Heart left ventricle (tissue), 16 donors: Measurements from ENCODE around the gene NRGN. TPM values are rescaled to one million over a fixed set of nuclear protein-coding genes. Genes with fewer than 3 reads are reported as not detected.

Experiments used
- ATAC-seq, 4 donors: fragments of 200-7000 bp; cut with Tn5 transposase; one replicate each; pipeline ENCODE4 v1.9.1; 2020 to 2022; ENCODE audit warnings: moderate library complexity in 4 of 4, mild to moderate bottlenecking in 3 of 4, moderate number of reproducible peaks in 1 of 4
- DNase-seq, 5 donors: peaks; one replicate each; pipeline ENCODE4 v3.0.0-alpha.2; 2020
- H3K27ac ChIP-seq, 12 donors: fragments of 200-600 bp; sonication (generic) in 4 of 12; one replicate each; pipeline versions ENCODE4 v1.5.0 to v1.8.0; 2016 to 2022; ENCODE audit warnings: mild to moderate bottlenecking in 2 of 12
- H3K27me3 ChIP-seq, 9 donors: fragments of 200-600 bp; sonication (generic) in 2 of 9; one replicate each; pipeline versions ENCODE4 v1.5.1 to v1.8.0; 2016 to 2022; ENCODE audit warnings: mild to moderate bottlenecking in 3 of 9
- H3K36me3 ChIP-seq, 9 donors: fragments of 200-600 bp; sonication (generic) in 2 of 9; one replicate each; pipeline versions ENCODE4 v1.5.0 to v1.8.0; 2018 to 2022; ENCODE audit warnings: mild to moderate bottlenecking in 2 of 9
- H3K4me1 ChIP-seq, 12 donors: fragments of 200-600 bp; sonication (generic) in 4 of 12; one replicate each; pipeline versions ENCODE4 v1.5.0 to v1.8.0; 2016 to 2022; ENCODE audit warnings: mild to moderate bottlenecking in 3 of 12
- H3K4me3 ChIP-seq, 12 donors: fragments of 200-600 bp; sonication (generic) in 4 of 12; one replicate each; pipeline versions ENCODE4 v1.5.0 to v1.8.0; 2017 to 2022; ENCODE audit warnings: mild to moderate bottlenecking in 9 of 12, moderate library complexity in 4 of 12
- H3K9me3 ChIP-seq, 12 donors: fragments of 200-600 bp; sonication (generic) in 4 of 12; one replicate each; pipeline versions ENCODE4 v1.5.0 to v1.8.0; 2016 to 2022; ENCODE audit warnings: mild to moderate bottlenecking in 1 of 12
- CTCF ChIP-seq, 12 donors: fragments of 200-600 bp; sonication (generic) in 4 of 12; IDR thresholded peaks; one replicate each; pipeline versions ENCODE4 v1.5.0 to v1.8.0; 2018 to 2022; ENCODE audit warnings: antibody characterized with exemption in 12 of 12, mild to moderate bottlenecking in 5 of 12
- POLR2A ChIP-seq, 2 donors: fragments of 450-650 bp; IDR thresholded peaks; one replicate each; pipeline ENCODE4 v1.6.1; 2017; ENCODE audit warnings: antibody characterized with exemption in 2 of 2, mild to moderate bottlenecking in 2 of 2, moderate library complexity in 2 of 2
- WGBS, 4 donors: extraction: QIAGEN DNeasy Blood & Tissue Kit in 2 of 4; methylation state at CpG; one replicate each; pipeline versions ENCODE4 v1.1.5 to v1.1.7; 2013 to 2018; 5-methylcytosine and 5-hydroxymethylcytosine counted together
- intact Hi-C, 10 donors: fragments of 100-400 bp; cut with DNase I; formaldehyde crosslinking; loops; one replicate each; pipeline versions ENCODE4 v1.11.1 to v1.14.2; 2022
- polyA plus RNA-seq, 2 donors: library from polyadenylated mRNA; stranded (reverse); fragments of 200-250 nt; gene quantifications; one replicate each; pipeline ENCODE4 v1.2.3, GENCODE V29; 2013
- total RNA-seq, 9 donors: library from RNA; depleted of rRNA in 2 of 9; stranded (reverse); fragments of >200 nt in 2 of 9; fragmentation: NEBNext Ultra II Directional in 3 of 9; extraction: Animal tissue kit (Norgen Biotek cat#: 25700) in 3 of 9; gene quantifications; one replicate each; pipeline versions ENCODE4 v1.1.0 to v1.2.4, GENCODE V29; 2016 to 2023
- donor health status: ischemic (EF 13 %, LVEDD 7.1; RV severe dilation, severe dysfunction).
- donor health status: healthy with polysubstance abuse.
- donor health status: DM: no; HTN: yes; CAD: no.
- donor health status: DM: no; HTN: no; CAD: no.
- donor health status: ischemic (EF 25% LVEDD 6.9; RV normal size, moderate dysfunction).
- donor health status: ischemic (EF 25% LVEDD 5.7; RV mildly dilated, moderate dysfunction).
- donor health status: healthy.
- donor health status: DM: yes; HTN: yes; CAD: no.
- donor health status: ischemic (EF 35%, LVEDD 5.7; RV mildly dilated, moderate dysfunction).
- donor health status: nonischemic (EF 11% LVEDD 7.7; RV severe dilation, severe dysfunction).
- donor health status: DM: yes; HTN: yes; CAD: no.
- donor health status: PGD.
- donor health status: ischemic (EF 29% LVEDD 5.4; RV normal size, mild dysfunction).
- donor health status: nonischemic (EF 23%, LVEDD 6.1; RV moderate dilation, normal function).

The NRGN gene
- total and polyA plus RNA-seq, 11 donors, result 1.2 to 13.8 (median 4.0) TPM

- WGBS, 4 donors, result 46 to 65% (median 55%) methylated on average over 14 of the region's 14 CpGs
- H3K36me3 ChIP-seq, result peaks cover 0 to 15% (median 2%) of the 10 kb centered on the region in 9 donors
- TF ChIP-seq POLR2A (IDR thresholded peaks at IDR 0.05) (no peak), CTCF (IDR thresholded peaks at IDR 0.05) (no peak)
- peaks cover 15 to 82% (median 35%) of the 10 kb centered on the region in 9 donors for H3K27me3 ChIP-seq
- peak overlapping the region in 1 of 12 donors; percentile 47 for H3K4me3 ChIP-seq
- H3K9me3 ChIP-seq, result no peaks in the 10 kb centered on the region
- intact Hi-C loops, result loop anchor here in 2 of 10 donors (2.0 kb wide), 1 partner anchor 13 kb away; no protein-coding TSS in a partner anchor
- ATAC-seq, result no peak
- no peak for DNase-seq
- peak overlapping the region in 8 of 12 donors; percentile 34 to 71 (median 60) for H3K27ac ChIP-seq
- H3K4me1 ChIP-seq, result peaks cover 0 to 66% (median 40%) of the 10 kb centered on the region in 12 donors
Measured at GRCh38 chr11:124747406-124748099, 7.8 kb downstream of the NRGN start.

GRCh38 chr11:124748100-124748418 is 8.3 kb downstream of the NRGN start:
- no peak for ATAC-seq
- no peak for DNase-seq
- no peak for TF ChIP-seq POLR2A (IDR thresholded peaks at IDR 0.05)
- H3K4me1 ChIP-seq, result peaks cover 0 to 70% (median 44%) of the 10 kb centered on the region in 12 donors
- WGBS, 4 donors, result 39 to 54% (median 42%) methylated on average over 7 of the region's 7 CpGs
- no peaks in the 10 kb centered on the region for H3K9me3 ChIP-seq
- intact Hi-C loops, result no loop called here
- peaks cover 0 to 19% (median 7%) of the 10 kb centered on the region in 9 donors for H3K36me3 ChIP-seq
- peak overlapping the region in 7 of 12 donors; percentile 27 to 64 (median 52) for H3K27ac ChIP-seq
- H3K27me3 ChIP-seq, result peaks cover 15 to 84% (median 35%) of the 10 kb centered on the region in 9 donors
- H3K4me3 ChIP-seq, result no peak overlapping the region

- DNase-seq, result peak in 1 of 5 donors; percentile 63
- Histone ChIP-seq H3K9me3 (no peaks in the 10 kb centered on the region), H3K27me3 (peaks cover 15 to 81% (median 35%) of the 10 kb centered on the region in 9 donors), H3K36me3 (peaks cover 0 to 25% (median 13%) of the 10 kb centered on the region in 9 donors), H3K27ac (peak overlapping the region in 9 of 12 donors; percentile 18 to 64 (median 46)), H3K4me1 (peaks cover 0 to 76% (median 49%) of the 10 kb centered on the region in 12 donors), H3K4me3 (no peak overlapping the region)
- WGBS, 4 donors, result 27 to 46% (median 36%) methylated on average over 11 to 12 of the region's 12 CpGs
- ATAC-seq, result peak in 3 of 4 donors; percentile 9 to 12 (median 11)
- intact Hi-C loops, result no loop called here
- TF ChIP-seq CTCF (IDR thresholded peaks at IDR 0.05), result no peak
- no peak for TF ChIP-seq POLR2A (IDR thresholded peaks at IDR 0.05)
Measured at GRCh38 chr11:124748481-124749343, 9.0 kb downstream of the NRGN start.

- WGBS, 4 donors, result 64 to 69% (median 66%) methylated on average over 1 of the region's 1 CpG
- Histone ChIP-seq H3K27ac (peak overlapping the region in 2 of 12 donors; percentile 46 to 56), H3K9me3 (no peaks in the 10 kb centered on the region), H3K4me3 (no peak overlapping the region), H3K36me3 (peaks cover 0 to 37% (median 15%) of the 10 kb centered on the region in 9 donors), H3K27me3 (peaks cover 11 to 69% (median 32%) of the 10 kb centered on the region in 9 donors), H3K4me1 (peaks cover 0 to 88% (median 59%) of the 10 kb centered on the region in 12 donors)
- no peak for ATAC-seq
- intact Hi-C loops, result no loop called here
- TF ChIP-seq CTCF (IDR thresholded peaks at IDR 0.05), result no peak
- TF ChIP-seq POLR2A (IDR thresholded peaks at IDR 0.05), result no peak
- DNase-seq, result no peak
Measured at GRCh38 chr11:124749912-124750311, 10.2 kb downstream of the NRGN start.
